Nephron (organoid): ENCODE data around the gene DHRS1.

Experiments
- H3K27ac Mint-ChIP-seq, 3 experiments: 2 replicates each; pipeline ENCODE4 v1.8.0; 2020; ENCODE audit warnings: mixed read lengths in 3 of 3, mild to moderate bottlenecking in 2 of 3, moderate library complexity in 1 of 3
- H3K27me3 Mint-ChIP-seq: 2 replicates; pipeline ENCODE4 v1.8.0; 2021; ENCODE audit warnings: low read depth, mild to moderate bottlenecking, moderate library complexity, mixed read lengths
- H3K36me3 Mint-ChIP-seq: 2 replicates; pipeline ENCODE4 v1.8.0; 2020; ENCODE audit warnings: low read depth, mixed read lengths
- H3K4me1 Mint-ChIP-seq: 2 replicates; pipeline ENCODE4 v1.8.0; 2020; ENCODE audit warnings: mixed read lengths
- H3K4me3 Mint-ChIP-seq, 3 experiments: 2 replicates each; pipeline ENCODE4 v1.8.0; 2020; ENCODE audit warnings: mild to moderate bottlenecking in 3 of 3, mixed read lengths in 3 of 3, moderate library complexity in 2 of 3
- H3K9me3 Mint-ChIP-seq: 2 replicates; pipeline ENCODE4 v1.8.0; 2020; ENCODE audit warnings: mixed read lengths
- CTCF ChIP-seq, 3 experiments: fragments of 200-600 bp; sonication (generic); IDR thresholded peaks; one replicate each; pipeline ENCODE4 v1.5.0; 2021; ENCODE audit warnings: antibody characterized with exemption in 3 of 3; ENCODE audit not compliant: unreplicated experiment in 3 of 3

The DHRS1 gene

GRCh38 chr14:24256960-24257359 is 42.6 kb downstream of the DHRS1 start:
- H3K27me3 Mint-ChIP-seq, result no peaks in the 10 kb centered on the region
- H3K4me1 Mint-ChIP-seq, result peaks cover 4% of the 10 kb centered on the region
- no peaks in the 10 kb centered on the region for H3K9me3 Mint-ChIP-seq
- TF ChIP-seq CTCF (IDR thresholded peaks at IDR 0.05; ENCODE audit: unreplicated experiment in 3 of 3), result no peak
- no peak overlapping the region for H3K27ac Mint-ChIP-seq
- no peaks in the 10 kb centered on the region for H3K36me3 Mint-ChIP-seq
- no peak overlapping the region for H3K4me3 Mint-ChIP-seq

GRCh38 chr14:24255931-24256711 is 43.5 kb downstream of the DHRS1 start:
- no peak for TF ChIP-seq CTCF (IDR thresholded peaks at IDR 0.05; ENCODE audit: unreplicated experiment in 3 of 3)
- no peaks in the 10 kb centered on the region for H3K27me3 Mint-ChIP-seq
- H3K36me3 Mint-ChIP-seq, result no peaks in the 10 kb centered on the region
- H3K4me3 Mint-ChIP-seq, result no peak overlapping the region
- peaks cover 4% of the 10 kb centered on the region for H3K4me1 Mint-ChIP-seq
- no peak overlapping the region for H3K27ac Mint-ChIP-seq
- no peaks in the 10 kb centered on the region for H3K9me3 Mint-ChIP-seq

GRCh38 chr14:24255438-24255837 is 44.1 kb downstream of the DHRS1 start:
- no peaks in the 10 kb centered on the region for H3K36me3 Mint-ChIP-seq
- no peak overlapping the region for H3K27ac Mint-ChIP-seq
- peaks cover 4% of the 10 kb centered on the region for H3K4me1 Mint-ChIP-seq
- H3K27me3 Mint-ChIP-seq, result no peaks in the 10 kb centered on the region
- H3K9me3 Mint-ChIP-seq, result no peaks in the 10 kb centered on the region
- H3K4me3 Mint-ChIP-seq, result no peak overlapping the region
- TF ChIP-seq CTCF (IDR thresholded peaks at IDR 0.05; ENCODE audit: unreplicated experiment in 3 of 3), result no peak

- Mint-ChIP-seq H3K4me1 (peaks cover 2% of the 10 kb centered on the region), H3K27ac (no peak overlapping the region), H3K9me3 (no peaks in the 10 kb centered on the region), H3K36me3 (no peaks in the 10 kb centered on the region), H3K4me3 (no peak overlapping the region), H3K27me3 (no peaks in the 10 kb centered on the region)
- TF ChIP-seq CTCF (IDR thresholded peaks at IDR 0.05; ENCODE audit: unreplicated experiment in 3 of 3), result no peak
Observed at GRCh38 chr14:24254630-24255392, 44.8 kb downstream of the DHRS1 start.

- Mint-ChIP-seq H3K9me3 (no peaks in the 10 kb centered on the region), H3K27ac (no peak overlapping the region), H3K36me3 (no peaks in the 10 kb centered on the region), H3K27me3 (no peaks in the 10 kb centered on the region), H3K4me1 (no peaks in the 10 kb centered on the region), H3K4me3 (no peak overlapping the region)
- no peak for TF ChIP-seq CTCF (IDR thresholded peaks at IDR 0.05; ENCODE audit: unreplicated experiment in 3 of 3)
Observed at GRCh38 chr14:24253936-24254335, 45.6 kb downstream of the DHRS1 start.
